Spleen (tissue), 7 donors: ENCODE results near the gene TLCD5.

ENCODE experiments used
- POLR2A ChIP-seq, 3 donors: fragments of 450-650 bp; IDR thresholded peaks; one replicate each; pipeline ENCODE4 v1.5.1; 2017; ENCODE audit warnings: antibody characterized with exemption in 3 of 3, mild to moderate bottlenecking in 1 of 3
- POLR2AphosphoS5 ChIP-seq, 3 donors: sonication (generic); formaldehyde crosslinking; IDR thresholded peaks; one replicate each; pipeline ENCODE4 v1.5.1; 2017; ENCODE audit warnings: antibody characterized with exemption in 3 of 3
- TF ChIP-seq, protein P1 (sequence below), 11 experiments: fragments of 200-600 bp in 7 of 11; fragments of 450-650 bp in 4 of 11; sonication (generic) in 4 of 11; IDR thresholded peaks in 8 of 11; conservative IDR thresholded peaks in 3 of 11; 1 replicate in 7 of 11; 2 replicates in 4 of 11; pipeline versions ENCODE4 v1.4.0 to v1.8.0; 2016 to 2021; ENCODE audit warnings: antibody characterized with exemption in 11 of 11, inconsistent platforms in 4 of 11, mild to moderate bottlenecking in 1 of 11
- donor health status: DM: no; HTN: no; CAD: no; lungs with moderate emphysema.
- donor health status: DM: no; HTN: no; CAD: no.
- donor health status: DM: no; HTN: no; CAD: no.

- no peak for TF ChIP-seq POLR2A (IDR thresholded peaks at IDR 0.05)
- TF ChIP-seq, protein P1, sequence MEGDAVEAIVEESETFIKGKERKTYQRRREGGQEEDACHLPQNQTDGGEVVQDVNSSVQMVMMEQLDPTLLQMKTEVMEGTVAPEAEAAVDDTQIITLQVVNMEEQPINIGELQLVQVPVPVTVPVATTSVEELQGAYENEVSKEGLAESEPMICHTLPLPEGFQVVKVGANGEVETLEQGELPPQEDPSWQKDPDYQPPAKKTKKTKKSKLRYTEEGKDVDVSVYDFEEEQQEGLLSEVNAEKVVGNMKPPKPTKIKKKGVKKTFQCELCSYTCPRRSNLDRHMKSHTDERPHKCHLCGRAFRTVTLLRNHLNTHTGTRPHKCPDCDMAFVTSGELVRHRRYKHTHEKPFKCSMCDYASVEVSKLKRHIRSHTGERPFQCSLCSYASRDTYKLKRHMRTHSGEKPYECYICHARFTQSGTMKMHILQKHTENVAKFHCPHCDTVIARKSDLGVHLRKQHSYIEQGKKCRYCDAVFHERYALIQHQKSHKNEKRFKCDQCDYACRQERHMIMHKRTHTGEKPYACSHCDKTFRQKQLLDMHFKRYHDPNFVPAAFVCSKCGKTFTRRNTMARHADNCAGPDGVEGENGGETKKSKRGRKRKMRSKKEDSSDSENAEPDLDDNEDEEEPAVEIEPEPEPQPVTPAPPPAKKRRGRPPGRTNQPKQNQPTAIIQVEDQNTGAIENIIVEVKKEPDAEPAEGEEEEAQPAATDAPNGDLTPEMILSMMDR (IDR thresholded peaks at IDR 0.05 in 8 of 11, conservative IDR thresholded peaks at IDR 0.05 in 3 of 11) = no peak
- TF ChIP-seq POLR2AphosphoS5 (IDR thresholded peaks at IDR 0.05) = no peak
These were observed 9.2 kb downstream of the TLCD5 start for GRCh38 chr11:120334332-120334731.
